Measurements from ENCODE around the gene LARGE1. TPM values are rescaled to one million over a fixed set of nuclear protein-coding genes. Genes with fewer than 3 reads are reported as not detected.
"Not testable (repeated sequence)": the region's sequence is repeated elsewhere in the genome, so short reads cannot be mapped to it uniquely, and the experiment has no call there.

The LARGE1 gene
- total RNA-seq, 4 donors from 2014 or later = 24.9 to 51.0 (median 32.7) TPM

DNA sequence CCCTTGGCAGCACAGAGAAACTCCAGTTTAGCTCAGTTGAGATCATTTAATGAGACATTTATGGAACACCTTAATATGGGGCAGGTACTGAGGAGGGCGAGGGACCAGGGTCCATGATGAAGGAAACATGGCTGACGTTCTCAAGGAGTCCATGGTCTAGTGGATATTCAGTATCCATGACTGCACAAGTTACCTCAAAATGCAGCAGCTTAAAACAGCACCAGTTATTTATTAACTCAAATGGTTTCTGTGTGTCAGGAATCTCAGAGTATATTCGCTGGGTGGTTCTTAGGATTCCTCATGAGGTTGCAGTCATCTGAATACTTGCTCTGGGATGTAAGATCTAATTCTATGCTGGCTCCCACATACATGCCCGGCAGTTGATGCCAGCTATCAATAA, 346.8 kb downstream of the LARGE1 start:
- no peaks in the 10 kb centered on the region for H3K36me3 ChIP-seq

DNA sequence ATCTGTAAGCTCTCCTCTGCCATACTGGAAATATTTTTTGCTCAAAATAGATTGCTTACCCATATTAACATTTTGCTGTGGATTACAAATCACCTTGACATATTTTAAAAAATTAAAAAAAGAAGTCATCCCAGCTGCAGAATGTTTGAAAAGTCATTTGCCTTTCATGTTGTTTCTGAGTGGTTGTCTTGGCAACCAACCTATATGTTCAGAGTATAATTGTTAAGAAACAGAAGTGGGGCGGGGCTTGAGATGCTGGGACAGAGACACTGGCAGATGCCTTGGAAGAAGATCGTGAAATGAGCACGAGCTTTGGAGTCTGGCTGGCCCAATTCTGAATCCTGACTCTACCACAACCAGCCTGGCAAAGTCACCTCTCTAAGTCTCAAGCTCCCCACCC, 348.2 kb downstream of the LARGE1 start:
- Histone ChIP-seq H3K36me3 (no peaks in the 10 kb centered on the region), H3K9me3 (no peaks in the 10 kb centered on the region), H3K27ac (no peak overlapping the region), H3K4me1 (no peaks in the 10 kb centered on the region), H3K4me3 (no peak overlapping the region), H3K27me3 (no peaks in the 10 kb centered on the region)
- 88 to 93% methylated on average over 3 of the region's 3 CpGs for WGBS, 2 donors
- TF ChIP-seq, protein P1, sequence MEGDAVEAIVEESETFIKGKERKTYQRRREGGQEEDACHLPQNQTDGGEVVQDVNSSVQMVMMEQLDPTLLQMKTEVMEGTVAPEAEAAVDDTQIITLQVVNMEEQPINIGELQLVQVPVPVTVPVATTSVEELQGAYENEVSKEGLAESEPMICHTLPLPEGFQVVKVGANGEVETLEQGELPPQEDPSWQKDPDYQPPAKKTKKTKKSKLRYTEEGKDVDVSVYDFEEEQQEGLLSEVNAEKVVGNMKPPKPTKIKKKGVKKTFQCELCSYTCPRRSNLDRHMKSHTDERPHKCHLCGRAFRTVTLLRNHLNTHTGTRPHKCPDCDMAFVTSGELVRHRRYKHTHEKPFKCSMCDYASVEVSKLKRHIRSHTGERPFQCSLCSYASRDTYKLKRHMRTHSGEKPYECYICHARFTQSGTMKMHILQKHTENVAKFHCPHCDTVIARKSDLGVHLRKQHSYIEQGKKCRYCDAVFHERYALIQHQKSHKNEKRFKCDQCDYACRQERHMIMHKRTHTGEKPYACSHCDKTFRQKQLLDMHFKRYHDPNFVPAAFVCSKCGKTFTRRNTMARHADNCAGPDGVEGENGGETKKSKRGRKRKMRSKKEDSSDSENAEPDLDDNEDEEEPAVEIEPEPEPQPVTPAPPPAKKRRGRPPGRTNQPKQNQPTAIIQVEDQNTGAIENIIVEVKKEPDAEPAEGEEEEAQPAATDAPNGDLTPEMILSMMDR (IDR thresholded peaks at IDR 0.05) = no peak
- TF ChIP-seq EP300 (IDR thresholded peaks at IDR 0.05) = no peak
- no peak for TF ChIP-seq POLR2A (IDR thresholded peaks at IDR 0.05)
- DNase-seq (ENCODE audit: low spot score in 2 of 2) = no peak

More for the DNA sequence above, 346.8 kb downstream of the LARGE1 start:
- Histone ChIP-seq H3K9me3 (no peaks in the 10 kb centered on the region), H3K4me1 (no peaks in the 10 kb centered on the region), H3K27me3 (no peaks in the 10 kb centered on the region), H3K4me3 (no peak overlapping the region), H3K27ac (no peak overlapping the region)
- DNase-seq (ENCODE audit: low spot score in 2 of 2) = no peak
- TF ChIP-seq, protein P1 (IDR thresholded peaks at IDR 0.05) = no peak
- no peak for TF ChIP-seq EP300 (IDR thresholded peaks at IDR 0.05)
- TF ChIP-seq POLR2A (IDR thresholded peaks at IDR 0.05) = no peak
- WGBS, 2 donors = 94 to 98% methylated on average over 4 of the region's 4 CpGs

DNA sequence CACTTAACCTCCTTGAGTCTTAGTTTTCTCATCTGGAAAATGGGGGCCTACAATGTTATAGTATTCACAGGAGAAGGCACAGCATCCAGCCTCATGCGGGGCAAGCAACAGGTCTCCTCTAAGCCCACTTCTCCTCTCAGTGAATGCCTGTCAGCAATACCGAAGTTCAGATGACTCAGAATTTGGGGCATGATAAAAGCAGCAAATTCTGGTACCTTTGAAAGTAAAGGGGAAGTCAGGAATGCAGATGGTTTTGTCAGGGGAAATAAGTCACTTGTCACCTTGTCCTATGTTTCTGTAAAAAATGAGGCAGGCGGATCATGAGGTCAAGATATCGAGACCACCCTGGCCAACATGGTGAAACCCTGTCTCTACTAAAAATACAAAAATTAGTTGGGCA, 350.2 kb downstream of the LARGE1 start:
- H3K27ac ChIP-seq = no peak overlapping the region
- TF ChIP-seq EP300 (IDR thresholded peaks at IDR 0.05) (no peak), POLR2A (IDR thresholded peaks at IDR 0.05) (no peak)
- TF ChIP-seq, protein P1 (IDR thresholded peaks at IDR 0.05) = no peak
- H3K27me3 ChIP-seq = no peaks in the 10 kb centered on the region
- H3K36me3 ChIP-seq = no peaks in the 10 kb centered on the region
- WGBS, 2 donors = 85 to 89% methylated on average over 4 of the region's 4 CpGs
- DNase-seq (ENCODE audit: low spot score in 2 of 2) = no peak
- no peak overlapping the region for H3K4me3 ChIP-seq
- no peaks in the 10 kb centered on the region for H3K9me3 ChIP-seq
- no peaks in the 10 kb centered on the region for H3K4me1 ChIP-seq

DNA sequence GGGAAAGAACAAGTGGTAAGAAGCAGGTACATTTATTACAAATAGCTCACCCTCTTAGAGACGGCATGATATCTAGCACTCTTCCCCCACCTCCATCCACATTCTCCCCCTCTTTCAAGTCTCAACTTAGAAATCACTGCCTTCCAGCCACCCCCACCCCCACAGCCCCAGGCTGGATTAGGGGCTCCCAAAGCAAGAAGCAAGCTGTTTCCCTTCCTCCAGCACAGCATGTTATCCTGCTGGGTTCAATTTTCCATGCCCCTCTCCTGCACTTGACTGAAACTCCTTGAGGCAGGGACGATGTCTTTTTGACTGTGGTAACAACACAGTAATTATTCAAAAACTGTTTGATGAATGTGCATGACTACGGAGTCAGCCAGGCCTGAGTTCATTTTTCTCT, 350.7 kb downstream of the LARGE1 start:
- Histone ChIP-seq H3K4me1 (no peaks in the 10 kb centered on the region), H3K36me3 (no peaks in the 10 kb centered on the region), H3K4me3 (no peak overlapping the region), H3K9me3 (no peaks in the 10 kb centered on the region), H3K27ac (no peak overlapping the region), H3K27me3 (no peaks in the 10 kb centered on the region)
- no peak for DNase-seq (ENCODE audit: low spot score in 2 of 2)
- 49 to 51% methylated on average over 3 of the region's 3 CpGs for WGBS, 2 donors
- TF ChIP-seq EP300 (IDR thresholded peaks at IDR 0.05) (no peak), POLR2A (IDR thresholded peaks at IDR 0.05) (no peak)
- TF ChIP-seq, protein P1 (IDR thresholded peaks at IDR 0.05) = no peak

DNA sequence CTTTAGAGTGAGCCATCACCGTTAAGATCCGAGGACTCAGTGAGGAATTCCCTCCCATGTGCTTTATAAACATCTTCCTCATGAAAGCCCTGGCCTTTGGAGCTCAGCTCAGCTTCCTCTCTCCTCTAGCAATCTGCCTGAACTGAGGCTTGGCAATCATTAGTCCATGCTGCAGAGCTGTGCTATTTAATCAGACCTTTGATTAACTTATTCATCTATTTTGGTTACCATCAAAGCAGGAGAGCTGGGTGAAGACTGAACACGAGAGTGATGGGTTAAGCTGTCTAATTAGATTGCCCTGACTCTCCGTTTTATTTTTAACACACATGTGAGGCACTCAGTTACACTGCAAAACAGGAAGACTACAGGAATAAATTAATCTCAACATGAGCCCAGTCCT, 351.3 kb downstream of the LARGE1 start:
- no peaks in the 10 kb centered on the region for H3K27me3 ChIP-seq
- H3K4me1 ChIP-seq = no peaks in the 10 kb centered on the region
- no peaks in the 10 kb centered on the region for H3K36me3 ChIP-seq
- TF ChIP-seq, protein P1 (IDR thresholded peaks at IDR 0.05) = no peak
- no peak for TF ChIP-seq EP300 (IDR thresholded peaks at IDR 0.05)
- TF ChIP-seq POLR2A (IDR thresholded peaks at IDR 0.05) = no peak
- H3K27ac ChIP-seq = no peak overlapping the region
- H3K9me3 ChIP-seq = no peaks in the 10 kb centered on the region
- DNase-seq (ENCODE audit: low spot score in 2 of 2) = no peak
- 48 to 52% methylated on average over 4 of the region's 4 CpGs for WGBS, 2 donors
- H3K4me3 ChIP-seq = no peak overlapping the region

DNA sequence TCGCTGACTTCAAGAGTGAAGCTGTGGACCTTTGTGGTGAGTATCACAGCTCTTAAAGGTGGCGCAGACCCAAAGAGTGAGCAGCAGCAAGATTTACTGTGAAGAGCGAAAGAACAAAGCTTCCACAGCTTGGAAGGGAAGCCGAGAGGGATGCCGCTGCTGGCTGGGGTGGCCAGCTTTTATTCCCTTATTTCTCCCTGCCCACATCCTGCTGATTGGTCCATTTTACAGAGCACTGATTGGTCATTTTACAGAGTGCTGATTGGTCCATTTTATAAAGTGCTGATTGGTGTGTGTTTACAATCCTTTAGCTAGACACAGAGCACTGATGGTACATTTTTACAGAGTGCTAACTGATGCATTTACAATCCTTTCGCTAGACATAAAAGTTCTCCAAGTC, 353.8 kb downstream of the LARGE1 start:
- not testable (repeated sequence) for H3K4me3 ChIP-seq; H3K9me3 ChIP-seq; H3K27ac ChIP-seq; H3K27me3 ChIP-seq; H3K4me1 ChIP-seq; DNase-seq (ENCODE audit: low spot score in 2 of 2); H3K36me3 ChIP-seq
- 91 to 95% methylated on average over 6 of the region's 6 CpGs for WGBS, 2 donors

Measured in tibial nerve (tissue), 4 donors.